22Rv1 (cell line): ENCODE data around the gene BMP2K.

Source experiments
- CTCF ChIP-seq: fragments of 450-650 bp; IDR thresholded peaks from 2 replicates; pipeline ENCODE4 v1.5.1; 2017; ENCODE audit warnings: mild to moderate bottlenecking
- ZFX ChIP-seq: fragments of 450-650 bp; IDR thresholded peaks from 2 replicates; pipeline ENCODE4 v1.6.1; 2017; ENCODE audit warnings: antibody characterized with exemption, borderline replicate concordance

- TF ChIP-seq CTCF (no peak), ZFX (no peak)
Measured at GRCh38 chr4:78863254-78863869, 87.2 kb downstream of the BMP2K start.
